ENCODE data around the gene PIK3AP1.
A peak's percentile ranks its signal among the peaks of the same experiment; 100 is the strongest.

The PIK3AP1 gene

GRCh38 chr10:96708456-96708855 lies 11.9 kb downstream of the PIK3AP1 start:
- H3K4me3 ChIP-seq (replicated peaks; ENCODE audit: insufficient read depth, low read length), result no peak overlapping the region
- TF ChIP-seq SPI1 (IDR thresholded peaks at IDR 0.05; ENCODE audit: borderline replicate concordance, low read depth) (peak; percentile 86), CTCF (IDR thresholded peaks at IDR 0.05; ENCODE audit: insufficient read depth, low read length) (no peak), POLR2AphosphoS5 (IDR thresholded peaks at IDR 0.05; ENCODE audit: low read depth) (peak; percentile 60; the same call in 1 of the 2 replicates)
- peak in 1 of 2 experiments; percentile 83 for DNase-seq (ENCODE audit: low read depth in 1 of 2, low spot score in 1 of 2)
- peak overlapping the region; percentile 71 for H3K27ac ChIP-seq (replicated peaks)
- no peaks in the 10 kb centered on the region for H3K27me3 ChIP-seq (ENCODE audit: insufficient read depth, poor library complexity, severe bottlenecking)

GRCh38 chr10:96706331-96706853 lies 13.9 kb downstream of the PIK3AP1 start:
- no peak overlapping the region for H3K27ac ChIP-seq (replicated peaks)

GRCh38 chr10:96705134-96705533 lies 15.2 kb downstream of the PIK3AP1 start:
- no peak for TF ChIP-seq GABPA (IDR thresholded peaks at IDR 0.05; ENCODE audit: low read depth)
- no peak for TF ChIP-seq CTCF (IDR thresholded peaks at IDR 0.05; ENCODE audit: insufficient read depth, low read length)
- TF ChIP-seq SPI1 (IDR thresholded peaks at IDR 0.05; ENCODE audit: borderline replicate concordance, low read depth), result no peak
- no peak for TF ChIP-seq POLR2AphosphoS5 (IDR thresholded peaks at IDR 0.05; ENCODE audit: low read depth)
- no peak for TF ChIP-seq REST (IDR thresholded peaks at IDR 0.05; ENCODE audit: insufficient replicate concordance, low read depth)
- Histone ChIP-seq H3K27me3 (ENCODE audit: insufficient read depth, poor library complexity, severe bottlenecking) (no peaks in the 10 kb centered on the region), H3K4me3 (replicated peaks; ENCODE audit: insufficient read depth, low read length) (no peak overlapping the region), H3K27ac (replicated peaks) (0 out of 2 replicates have a peak overlapping the region, but pooled peaks have one; percentile 22)
- DNase-seq (ENCODE audit: low read depth in 1 of 2, low spot score in 1 of 2), result peak in 1 of 2 experiments; percentile 33

More at GRCh38 chr10:96706331-96706853, 13.9 kb downstream of the PIK3AP1 start:
- no peak for TF ChIP-seq POLR2AphosphoS5 (IDR thresholded peaks at IDR 0.05; ENCODE audit: low read depth)
- DNase-seq (ENCODE audit: low read depth in 1 of 2, low spot score in 1 of 2), result no peak
- Histone ChIP-seq H3K27me3 (ENCODE audit: insufficient read depth, poor library complexity, severe bottlenecking) (no peaks in the 10 kb centered on the region), H3K4me3 (replicated peaks; ENCODE audit: insufficient read depth, low read length) (no peak overlapping the region)

- TF ChIP-seq CTCF (IDR thresholded peaks at IDR 0.05; ENCODE audit: insufficient read depth, low read length) (no peak), POLR2AphosphoS5 (IDR thresholded peaks at IDR 0.05; ENCODE audit: low read depth) (no peak), REST (IDR thresholded peaks at IDR 0.05; ENCODE audit: insufficient replicate concordance, low read depth) (no peak), GABPA (IDR thresholded peaks at IDR 0.05; ENCODE audit: low read depth) (no peak), SPI1 (IDR thresholded peaks at IDR 0.05; ENCODE audit: borderline replicate concordance, low read depth) (no peak)
- Histone ChIP-seq H3K27me3 (ENCODE audit: insufficient read depth, poor library complexity, severe bottlenecking) (no peaks in the 10 kb centered on the region), H3K4me3 (replicated peaks; ENCODE audit: insufficient read depth, low read length) (no peak overlapping the region), H3K27ac (replicated peaks) (0 out of 2 replicates have a peak overlapping the region, but pooled peaks have one; percentile 22)
- DNase-seq (ENCODE audit: low read depth in 1 of 2, low spot score in 1 of 2), result no peak
Observed at GRCh38 chr10:96704563-96704962, 15.8 kb downstream of the PIK3AP1 start.
